DMS 273 (cell line): ENCODE results near the gene GPR84.
"Not testable (repeated sequence)": the region's sequence is repeated elsewhere in the genome, so short reads cannot be mapped to it uniquely, and the experiment has no call there.

ENCODE experiments used
- DNase-seq: peaks from one replicate; lab custom pipeline; 2025; ENCODE audit not compliant: unreplicated experiment; lab: John Stamatoyannopoulos, UW

The GPR84 gene

GRCh38 chr12:54328595-54329337 lies 35.5 kb downstream of the GPR84 start:
- DNase-seq: no peak

DNA sequence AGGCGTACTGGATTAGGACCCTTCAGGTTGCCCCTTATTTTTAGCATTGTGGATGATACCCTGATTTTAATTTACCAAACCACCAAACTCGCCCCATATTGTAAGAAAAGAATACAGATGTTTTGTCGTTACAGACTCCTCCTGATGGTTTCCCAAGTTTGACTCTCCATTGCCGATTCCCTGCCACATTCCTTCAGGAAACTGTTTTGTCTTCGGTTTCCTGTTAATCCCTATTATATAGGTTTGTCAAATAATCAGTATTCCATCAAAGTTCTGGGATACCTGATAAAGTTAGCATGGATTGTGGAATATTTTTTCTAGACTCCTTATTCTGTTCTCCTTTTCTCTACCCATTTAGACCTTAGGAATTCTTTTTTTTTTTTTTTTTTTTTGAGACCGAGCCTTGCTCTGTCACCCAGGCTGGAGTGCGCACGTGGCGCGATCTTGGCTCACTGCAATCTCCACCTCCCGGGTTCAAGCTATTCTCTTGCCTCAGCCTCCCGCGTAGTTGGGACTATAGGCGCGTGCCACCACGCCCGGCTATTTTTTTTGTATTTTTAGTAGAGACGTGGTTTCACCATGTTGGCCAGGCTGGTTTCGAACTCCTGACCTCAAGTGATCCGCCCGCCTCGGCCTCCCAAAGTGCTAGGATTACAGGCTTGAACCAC lies 38.7 kb downstream of the GPR84 start:
- not testable (repeated sequence) for DNase-seq

DNA sequence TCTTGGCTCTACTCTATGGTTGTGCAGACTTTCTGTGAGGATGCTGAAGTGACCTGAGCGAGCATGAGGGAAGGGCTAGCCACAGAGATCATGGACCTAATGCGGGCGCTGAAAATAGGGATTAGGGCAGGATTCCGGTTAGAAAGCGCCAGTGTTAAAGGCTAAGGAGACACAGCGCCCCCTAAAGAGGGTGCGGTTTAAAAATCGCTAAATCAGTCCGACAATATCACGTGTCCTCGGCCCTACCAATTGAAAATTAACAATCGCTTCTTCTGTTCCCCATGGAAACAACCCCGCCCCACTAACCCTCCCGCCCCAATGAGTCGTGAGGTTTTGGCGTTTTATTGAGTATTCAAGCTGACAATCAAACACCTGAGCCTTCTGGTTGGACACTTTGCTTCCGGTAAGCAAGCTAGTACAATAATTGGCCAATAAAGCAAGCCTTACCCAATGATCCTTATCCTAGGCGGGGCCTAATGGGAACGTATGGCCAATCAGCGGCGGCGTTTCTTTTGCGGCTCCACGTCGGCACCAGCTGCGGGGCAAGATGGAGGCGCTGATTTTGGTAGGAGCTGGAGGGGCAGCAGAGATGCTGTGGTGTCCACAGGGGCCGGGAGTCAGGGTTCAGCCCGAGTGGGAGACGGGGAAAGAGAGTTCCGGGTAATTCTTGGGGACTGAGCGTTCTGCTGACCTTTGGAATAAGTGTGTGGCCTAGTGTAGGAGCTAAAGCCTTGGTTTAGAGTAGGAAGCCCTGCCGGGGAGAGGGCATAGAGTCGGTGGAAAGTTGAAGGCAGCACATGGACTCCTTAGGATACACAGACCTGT lies 39.5 kb downstream of the GPR84 start, which contains the start of gene COPZ1:
Gene COPZ1 (plus strand): TSS at position 515 of the 825 bp plus-strand sequence. CDS start 33 bp downstream, at position 548.
- peak; percentile 99 for DNase-seq

GRCh38 chr12:54321363-54321762 lies 42.9 kb downstream of the GPR84 start:
- DNase-seq: no peak
